Sigmoid colon (tissue), 4 donors: ENCODE data around the gene SSTR4.

Experiments used
- CTCF ChIP-seq, 4 experiments: fragments of 450-650 bp in 3 of 4; fragments of 200-600 bp in 1 of 4; IDR thresholded peaks; one replicate each; pipeline ENCODE4 v1.5.1; 2016 to 2019; ENCODE audit warnings: antibody characterized with exemption in 4 of 4, mild to moderate bottlenecking in 3 of 4, moderate library complexity in 2 of 4
- POLR2AphosphoS5 ChIP-seq, 4 donors: sonication (generic); formaldehyde crosslinking; IDR thresholded peaks; one replicate each; pipeline ENCODE4 v1.6.1; 2017; ENCODE audit warnings: antibody characterized with exemption in 4 of 4

GRCh38 chr20:23060629-23061028 lies 25.5 kb downstream of the SSTR4 start:
- TF ChIP-seq CTCF (IDR thresholded peaks at IDR 0.05) (no peak), POLR2AphosphoS5 (IDR thresholded peaks at IDR 0.05) (no peak)
